NB4 (cell line): ENCODE measurements around the gene LDLRAD4.

Experiments
- MYC ChIP-seq: IDR thresholded peaks from 2 replicates; pipeline ENCODE4 v1.6.1; 2011; ENCODE audit warnings: low read depth, low read length
- POLR2A ChIP-seq: IDR thresholded peaks from 2 replicates; pipeline ENCODE4 v1.6.1; 2011; ENCODE audit warnings: mild to moderate bottlenecking; ENCODE audit not compliant: insufficient read length; ENCODE audit errors: extremely low read depth
- TF ChIP-seq, protein P1 (sequence below): IDR thresholded peaks from one replicate; pipeline ENCODE4 v1.5.1; 2012; ENCODE audit warnings: low read depth, low read length
- TF ChIP-seq, protein P2 (sequence below): IDR thresholded peaks from 2 replicates; pipeline ENCODE4 v1.6.1; 2011; ENCODE audit warnings: low read depth, low read length

DNA sequence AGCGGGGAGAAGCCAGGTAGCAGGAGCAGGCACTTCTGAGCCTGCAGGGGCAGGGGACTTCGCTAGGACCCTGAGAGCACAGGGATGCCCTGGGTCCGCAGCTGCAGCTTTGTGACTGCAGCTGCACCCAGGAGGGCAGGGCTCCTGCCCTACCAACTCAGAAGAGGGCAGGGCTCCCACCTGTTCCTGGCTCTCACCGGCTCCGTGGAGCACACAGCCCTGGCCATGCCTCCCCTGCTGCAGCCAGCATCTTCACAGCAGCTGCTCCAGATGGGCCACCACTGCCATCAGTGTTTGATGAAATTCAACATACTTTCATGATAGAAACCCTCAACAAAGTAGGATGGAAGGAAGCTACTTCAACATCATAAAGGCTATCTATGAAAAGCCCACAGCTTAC is 415.1 kb downstream of the LDLRAD4 start:
- TF ChIP-seq, protein P1, sequence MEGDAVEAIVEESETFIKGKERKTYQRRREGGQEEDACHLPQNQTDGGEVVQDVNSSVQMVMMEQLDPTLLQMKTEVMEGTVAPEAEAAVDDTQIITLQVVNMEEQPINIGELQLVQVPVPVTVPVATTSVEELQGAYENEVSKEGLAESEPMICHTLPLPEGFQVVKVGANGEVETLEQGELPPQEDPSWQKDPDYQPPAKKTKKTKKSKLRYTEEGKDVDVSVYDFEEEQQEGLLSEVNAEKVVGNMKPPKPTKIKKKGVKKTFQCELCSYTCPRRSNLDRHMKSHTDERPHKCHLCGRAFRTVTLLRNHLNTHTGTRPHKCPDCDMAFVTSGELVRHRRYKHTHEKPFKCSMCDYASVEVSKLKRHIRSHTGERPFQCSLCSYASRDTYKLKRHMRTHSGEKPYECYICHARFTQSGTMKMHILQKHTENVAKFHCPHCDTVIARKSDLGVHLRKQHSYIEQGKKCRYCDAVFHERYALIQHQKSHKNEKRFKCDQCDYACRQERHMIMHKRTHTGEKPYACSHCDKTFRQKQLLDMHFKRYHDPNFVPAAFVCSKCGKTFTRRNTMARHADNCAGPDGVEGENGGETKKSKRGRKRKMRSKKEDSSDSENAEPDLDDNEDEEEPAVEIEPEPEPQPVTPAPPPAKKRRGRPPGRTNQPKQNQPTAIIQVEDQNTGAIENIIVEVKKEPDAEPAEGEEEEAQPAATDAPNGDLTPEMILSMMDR = no peak
- no peak for TF ChIP-seq POLR2A
- TF ChIP-seq, protein P2, sequence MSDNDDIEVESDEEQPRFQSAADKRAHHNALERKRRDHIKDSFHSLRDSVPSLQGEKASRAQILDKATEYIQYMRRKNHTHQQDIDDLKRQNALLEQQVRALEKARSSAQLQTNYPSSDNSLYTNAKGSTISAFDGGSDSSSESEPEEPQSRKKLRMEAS = no peak
- TF ChIP-seq MYC = no peak
